K562 (cell line): ENCODE measurements around the gene LARP6. TPM values are rescaled to one million over a fixed set of nuclear protein-coding genes. Genes with fewer than 3 reads are reported as not detected.

Experiments
- ATAC-seq: fragments of 200-7000 bp; cut with Tn5 transposase; 3 replicates; pipeline ENCODE4 v1.9.1; 2020; ENCODE audit warnings: moderate library complexity
- Bru-seq: library from RNA; stranded (reverse); fragments of 400-500 nt; gene quantifications from one replicate; lab custom pipeline; 2021; lab: Mats Ljungman, UMichigan
- BruChase-seq, 2 experiments: library from RNA; stranded (reverse); fragments of 400-500 nt; gene quantifications; one replicate each; lab custom pipeline; 2021; lab: Mats Ljungman, UMichigan
- BruUV-seq: library from RNA; stranded (reverse); fragments of 400-500 nt; replicated peaks from 2 replicates; lab custom pipeline; 2021; lab: Mats Ljungman, UMichigan
- CTCF ChIA-PET: fragments of 300-600 bp; formaldehyde crosslinking; extraction: SDS; loops from one replicate; lab custom pipeline; 2021; ENCODE audit warnings: low intra/inter-chr PET ratio; lab: Yijun Ruan, JAX
- POLR2A ChIA-PET: fragments of 300-600, 350-650 bp; sonication (Branson Sonifier 250); formaldehyde crosslinking; extraction: SDS; loops from one replicate; lab custom pipeline; 2021; ENCODE audit warnings: antibody characterized with exemption, inconsistent platforms; lab: Yijun Ruan, JAX
- DNase-seq, 4 experiments: peaks; one replicate each; pipeline versions ENCODE4 v3.0.0 to v3.0.0-alpha.2; 2011 to 2018; ENCODE audit warnings: low spot score in 3 of 4, mixed read lengths in 3 of 4; ENCODE audit errors: extremely low read depth in 1 of 4
- FAIRE-seq: peaks from 2 replicates; lab custom pipeline; 2011; peaks lifted over from hg19 to GRCh38; lab: Jason Lieb, UNC
- H2AFZ ChIP-seq: 2 replicates; pipeline ENCODE4 v1.6.0; 2011; ENCODE audit warnings: low read depth, low read length, control low read depth, inconsistent platforms
- H3K27ac ChIP-seq: fragments of 200-600 bp; 3 replicates; pipeline ENCODE4 v1.8.0; 2011; ENCODE audit warnings: low read depth, mild to moderate bottlenecking, control low read depth, inconsistent platforms, low read length, moderate library complexity, mixed read lengths; ENCODE audit errors: extremely low read depth
- H3K27me3 ChIP-seq, 2 experiments: fragments of 300-600 bp in 1 of 2; 2 replicates in 1 of 2; 3 replicates in 1 of 2; pipeline versions ENCODE4 v1.6.0 to v1.8.0; 2011; ENCODE audit warnings: inconsistent platforms in 2 of 2, low read length in 2 of 2, mild to moderate bottlenecking in 1 of 2, mixed read lengths in 1 of 2, moderate library complexity in 1 of 2; ENCODE audit not compliant: control insufficient read depth in 2 of 2, insufficient read depth in 2 of 2
- H3K36me3 ChIP-seq: fragments of 300-600 bp; 3 replicates; pipeline ENCODE4 v1.8.0; 2011; ENCODE audit warnings: mild to moderate bottlenecking, low read length, inconsistent platforms; ENCODE audit not compliant: control insufficient read depth, insufficient read depth
- H3K4me1 ChIP-seq, 2 experiments: fragments of 200-600 bp in 1 of 2; replicated peaks in 1 of 2; 2 replicates in 1 of 2; 3 replicates in 1 of 2; pipeline versions ENCODE4 v1.5.1 to v1.8.0; 2011; ENCODE audit warnings: inconsistent platforms in 2 of 2, low read length in 2 of 2, mild to moderate bottlenecking in 1 of 2, mixed read lengths in 1 of 2, moderate library complexity in 1 of 2; ENCODE audit not compliant: control insufficient read depth in 2 of 2, insufficient read depth in 2 of 2
- H3K4me2 ChIP-seq: 2 replicates; pipeline ENCODE4 v1.6.1; 2011; ENCODE audit warnings: low read length, control low read depth, inconsistent platforms, mixed read lengths; ENCODE audit not compliant: insufficient read depth
- H3K4me3 ChIP-seq: fragments of 200-600 bp; sonication (generic), shearing (Covaris generic); 2 replicates; pipeline ENCODE4 v1.5.1; 2016; ENCODE audit warnings: control low read depth, inconsistent platforms
- H3K79me2 ChIP-seq: fragments of 200-600 bp; 3 replicates; pipeline ENCODE4 v1.8.0; 2011; ENCODE audit warnings: low read length, inconsistent platforms; ENCODE audit not compliant: control insufficient read depth, insufficient read depth
- H3K9ac ChIP-seq, 2 experiments: 2 replicates each; pipeline versions ENCODE4 v1.6.0 to v1.6.1; 2011; ENCODE audit warnings: low read depth in 2 of 2, low read length in 2 of 2, control low read depth in 1 of 2, inconsistent platforms in 1 of 2, mild to moderate bottlenecking in 1 of 2, mixed read lengths in 1 of 2; ENCODE audit not compliant: insufficient read depth in 1 of 2
- H3K9me1 ChIP-seq: one replicate; pipeline ENCODE4 v1.6.0; 2011; ENCODE audit warnings: inconsistent platforms, mild to moderate bottlenecking, low read length, moderate library complexity; ENCODE audit not compliant: control insufficient read depth, insufficient read depth
- H3K9me3 ChIP-seq: replicated peaks from 2 replicates; pipeline ENCODE4 v1.5.1; 2011; ENCODE audit warnings: low read depth, low read length, inconsistent platforms; ENCODE audit not compliant: control insufficient read depth, insufficient read depth
- H4K20me1 ChIP-seq: replicated peaks from 2 replicates; pipeline ENCODE4 v1.6.1; 2011; ENCODE audit warnings: low read length, inconsistent platforms, mixed read lengths; ENCODE audit not compliant: control insufficient read depth, insufficient read depth
- NEUROD1 ChIP-seq: fragments of 150-350 bp; IDR thresholded peaks from 2 replicates; pipeline ENCODE4 v1.6.1; 2014; ENCODE audit warnings: borderline replicate concordance, low read length, low read depth; ENCODE audit not compliant: partially characterized antibody
- RFX5 ChIP-seq: IDR thresholded peaks from 2 replicates; pipeline ENCODE4 v1.6.1; 2011; ENCODE audit warnings: low read depth, mild to moderate bottlenecking, improper control_type of control experiment, low read length
- SRSF9 ChIP-seq: fragments of 200-400 bp; formaldehyde crosslinking; IDR thresholded peaks from 2 replicates; pipeline ENCODE4 v1.6.1; 2017; ENCODE audit warnings: low read depth, low read length, borderline replicate concordance
- TAF9B ChIP-seq: fragments of 450-650 bp; IDR thresholded peaks from 2 replicates; pipeline ENCODE4 v1.6.1; 2018; ENCODE audit warnings: mild to moderate bottlenecking; ENCODE audit not compliant: partially characterized antibody
- THRAP3 ChIP-seq: fragments of 450-650 bp; IDR thresholded peaks from 2 replicates; pipeline ENCODE4 v1.6.1; 2016; ENCODE audit warnings: mild to moderate bottlenecking, inconsistent platforms, borderline replicate concordance
- YY1 ChIP-seq, 3 experiments: IDR thresholded peaks; 2 replicates each; pipeline ENCODE4 v1.6.1; 2011; ENCODE audit warnings: low read length in 2 of 3, mild to moderate bottlenecking in 2 of 3, moderate library complexity in 2 of 3, borderline replicate concordance in 1 of 3, control low read depth in 1 of 3, low read depth in 1 of 3; ENCODE audit not compliant: insufficient read depth in 3 of 3, insufficient replicate concordance in 2 of 3, control insufficient read depth in 1 of 3, insufficient read length in 1 of 3; ENCODE audit errors: extremely low read depth in 1 of 3
- ZBTB2 ChIP-seq: fragments of 450-650 bp; IDR thresholded peaks from 2 replicates; pipeline ENCODE4 v1.6.1; 2016; ENCODE audit warnings: antibody characterized with exemption
- ZBTB5 ChIP-seq: fragments of 450-650 bp; IDR thresholded peaks from 2 replicates; pipeline ENCODE4 v1.6.1; 2017; ENCODE audit warnings: antibody characterized with exemption
- ZNF280B ChIP-seq: fragments of 250-450 bp; sonication (Bioruptor Pico); IDR thresholded peaks from 2 replicates; pipeline ENCODE4 v1.5.1; 2021; ENCODE audit warnings: mild to moderate bottlenecking
- WGBS: fragments of 100-300 bp; shearing (Covaris generic); methylation state at CpG from one replicate; pipeline ENCODE4 v1.1.6; 2016; ENCODE audit warnings: low coverage, mixed read lengths; ENCODE audit not compliant: insufficient coverage; ENCODE audit errors: missing lambda C conversion rate; 5-methylcytosine and 5-hydroxymethylcytosine counted together
- in situ Hi-C: fragments of 300-500 bp; cut with MboI; formaldehyde crosslinking; loops from 4 replicates; pipeline ENCODE4 v1.15.0; 2018; ENCODE audit warnings: inconsistent platforms, mixed read lengths
- intact Hi-C: fragments of 100-400 bp; cut with micrococcal nuclease; formaldehyde crosslinking; loops from 2 replicates; pipeline ENCODE4 v1.14.2; 2022
- long read RNA-seq, 3 experiments: library from polyadenylated mRNA in 2 of 3; library from RNA in 1 of 3; unstranded in 2 of 3; stranded (forward) in 1 of 3; transcript quantifications; one replicate each; pipeline ENCODE4 v2.0.0, GENCODE V29; 2019 to 2022
- polyA minus RNA-seq, 3 experiments: library from RNA; depleted of rRNA, polyadenylated mRNA; stranded (reverse); fragments of >200 nt; gene quantifications; 2 replicates each; pipeline ENCODE4 v1.2.3, GENCODE V29; 2011
- polyA plus RNA-seq, 8 experiments: library from polyadenylated mRNA; depleted of rRNA in 4 of 8; stranded (reverse) in 5 of 8; unstranded in 3 of 8; fragments of >200 nt; fragmentation: Nextera tagmentation in 2 of 8; fragmentation: Illumina TruSeq in 1 of 8; extraction: Ambion mirVana in 2 of 8; extraction: Trizol in 1 of 8; gene quantifications; 2 replicates each; pipeline versions ENCODE4 v1.2.1 to v1.2.3, GENCODE V29; 2011 to 2014; ENCODE audit warnings: inconsistent platforms in 1 of 8, missing spikeins in 1 of 8
- total RNA-seq, 7 experiments: library from RNA; depleted of rRNA in 6 of 7; stranded (reverse); fragments of >200 nt in 6 of 7; fragmentation: Illumina TruSeq in 2 of 7; extraction: Trizol in 2 of 7; gene quantifications; 2 replicates each; pipeline versions ENCODE4 v1.2.1 to v1.2.3, GENCODE V29; 2011 to 2021; ENCODE audit warnings: low replicate concordance in 1 of 7

The LARP6 gene
- total RNA-seq (2011; cell fraction: chromatin; rRNA removed; ENCODE audit: low replicate concordance), result not detected in 2 replicates
- not detected in 2 replicates for total RNA-seq (2011; cell fraction: nucleolus; rRNA removed)
- total RNA-seq (2011; cell fraction: nucleoplasm; rRNA removed), result not detected in 2 replicates
- total RNA-seq (2014; rRNA removed), result not detected in 2 replicates
- not detected in 2 replicates for total RNA-seq (2014; rRNA removed; fragmentation: Illumina TruSeq; extraction: Trizol)
- not detected in 2 replicates for total RNA-seq (2015; rRNA removed; fragmentation: Illumina TruSeq; extraction: Trizol)
- total RNA-seq (2021), result not detected in 2 replicates
- polyA plus RNA-seq (2011; rRNA removed), result not detected in 2 replicates
- polyA plus RNA-seq (2011; cell fraction: cytosol; rRNA removed), result not detected in 2 replicates
- not detected in 2 replicates for polyA plus RNA-seq (2011; cell fraction: nucleus; rRNA removed)
- 1.0 TPM in 1 of 2 replicates, not detected in the other for polyA plus RNA-seq (2012)
- polyA plus RNA-seq (2014; fragmentation: Illumina TruSeq; extraction: Trizol), result not detected in 2 replicates
- polyA plus RNA-seq (2014; fragmentation: Nextera tagmentation; extraction: Ambion mirVana), result not detected
- polyA plus RNA-seq (2014; rRNA removed), result 0.04 TPM in 1 of 2 replicates, not detected in the other
- polyA minus RNA-seq (2011; rRNA and poly(A)+ RNA removed), result not detected in 2 replicates
- polyA minus RNA-seq (2011; cell fraction: cytosol; rRNA and poly(A)+ RNA removed), result not detected in 2 replicates
- 0.81 TPM in 1 of 2 replicates, not detected in the other for polyA minus RNA-seq (2011; cell fraction: nucleus; rRNA and poly(A)+ RNA removed)
- percentile 14 among the genes with signal in this experiment for Bru-seq, nascent RNA
- BruChase-seq, experiment 1, labeled RNA remaining after a 2-hour chase, result percentile 5 among the genes with signal in this experiment
- BruChase-seq, experiment 2, labeled RNA remaining after a 6-hour chase, result percentile 15 among the genes with signal in this experiment
- long read RNA-seq, experiment 1, result 0 reads
- long read RNA-seq, experiment 2, result 0 reads
- long read RNA-seq, experiment 3, result 0 reads

- no peak within 1 kb of the TSS for H3K4me3 ChIP-seq
- H3K4me1 ChIP-seq, result no peaks in the 10 kb centered on the region; a peak in 1 of 5 replicates
- no peak for FAIRE-seq
- POLR2A ChIA-PET, result no interaction called here
- no peak within 1 kb of the TSS for H2AFZ ChIP-seq
- H3K9me3 ChIP-seq, result no peaks in the 10 kb centered on the region
- no peak within 1 kb of the TSS for H3K9ac ChIP-seq
- in situ Hi-C loops, result no loop called here
- intact Hi-C loops, result no loop called here
- CTCF ChIA-PET, result no interaction called here
- no TSS peak for BruUV-seq
- H3K27me3 ChIP-seq, result peaks cover 2 to 8% of the 10 kb centered on the region in 2 experiments; a peak in 3 of 5 replicates
- no peaks in the 10 kb centered on the region for H4K20me1 ChIP-seq
- H3K79me2 ChIP-seq, result no peaks in the 10 kb centered on the region
- H3K4me2 ChIP-seq, result no peak within 1 kb of the TSS
- no peaks in the 10 kb centered on the region for H3K36me3 ChIP-seq
- no peak within 1 kb of the TSS for H3K27ac ChIP-seq
- no peaks in the 10 kb centered on the region for H3K9me1 ChIP-seq
- WGBS, result 9% methylated on average over 18 of the region's 78 CpGs
- peak in 1 of 4 experiments; percentile 15 for DNase-seq
- no peak for ATAC-seq
- TF ChIP-seq ZBTB2, result no peak
- TF ChIP-seq RFX5, result no peak
- TF ChIP-seq SRSF9, result no peak
- TF ChIP-seq YY1 (IDR thresholded peaks at IDR 0.05; ENCODE audit: borderline replicate concordance in 1 of 3, control insufficient read depth in 1 of 3, extremely low read depth in 1 of 3, insufficient read depth in 3 of 3, insufficient read length in 1 of 3, insufficient replicate concordance in 2 of 3, low read depth in 1 of 3, low read length in 2 of 3), result no peak
- no peak for TF ChIP-seq THRAP3
- TF ChIP-seq ZNF280B (CRISPR knock-in tag), result no peak
- no peak for TF ChIP-seq NEUROD1
- TF ChIP-seq ZBTB5, result no peak
- TF ChIP-seq TAF9B, result no peak
Observed at GRCh38 chr15:70853973-70854665, at the start of gene LARP6. TSS of gene LARP6 (minus strand) at chr15:70854157. CDS start at chr15:70854088, 69 bp downstream.
